Nephron (organoid): ENCODE data around the gene CACNB1.

Experiments
- H3K27ac Mint-ChIP-seq, 3 experiments: 2 replicates each; pipeline ENCODE4 v1.8.0; 2020; ENCODE audit warnings: mixed read lengths in 3 of 3, mild to moderate bottlenecking in 2 of 3, moderate library complexity in 1 of 3
- H3K27me3 Mint-ChIP-seq: 2 replicates; pipeline ENCODE4 v1.8.0; 2021; ENCODE audit warnings: low read depth, mild to moderate bottlenecking, moderate library complexity, mixed read lengths
- H3K36me3 Mint-ChIP-seq: 2 replicates; pipeline ENCODE4 v1.8.0; 2020; ENCODE audit warnings: low read depth, mixed read lengths
- H3K4me1 Mint-ChIP-seq: 2 replicates; pipeline ENCODE4 v1.8.0; 2020; ENCODE audit warnings: mixed read lengths
- H3K4me3 Mint-ChIP-seq, 3 experiments: 2 replicates each; pipeline ENCODE4 v1.8.0; 2020; ENCODE audit warnings: mild to moderate bottlenecking in 3 of 3, mixed read lengths in 3 of 3, moderate library complexity in 2 of 3
- H3K9me3 Mint-ChIP-seq: 2 replicates; pipeline ENCODE4 v1.8.0; 2020; ENCODE audit warnings: mixed read lengths
- CTCF ChIP-seq, 3 experiments: fragments of 200-600 bp; sonication (generic); IDR thresholded peaks; one replicate each; pipeline ENCODE4 v1.5.0; 2021; ENCODE audit warnings: antibody characterized with exemption in 3 of 3; ENCODE audit not compliant: unreplicated experiment in 3 of 3

CACNB1 gene

GRCh38 chr17:39240631-39241030 lies 43.2 kb upstream of the CACNB1 start:
- Mint-ChIP-seq H3K4me1 (peaks cover 9% of the 10 kb centered on the region), H3K27ac (no peak overlapping the region), H3K9me3 (no peaks in the 10 kb centered on the region), H3K27me3 (peaks cover 18% of the 10 kb centered on the region), H3K36me3 (no peaks in the 10 kb centered on the region), H3K4me3 (no peak overlapping the region)
- TF ChIP-seq CTCF (IDR thresholded peaks at IDR 0.05; ENCODE audit: unreplicated experiment in 3 of 3): no peak

GRCh38 chr17:39239640-39240314 lies 42.3 kb upstream of the CACNB1 start:
- TF ChIP-seq CTCF (IDR thresholded peaks at IDR 0.05; ENCODE audit: unreplicated experiment in 3 of 3): peak; percentile 44 to 64 (median 60)
- no peak overlapping the region for H3K4me3 Mint-ChIP-seq
- peaks cover 16% of the 10 kb centered on the region for H3K27me3 Mint-ChIP-seq
- H3K27ac Mint-ChIP-seq: no peak overlapping the region
- peaks cover 10% of the 10 kb centered on the region for H3K4me1 Mint-ChIP-seq
- no peaks in the 10 kb centered on the region for H3K9me3 Mint-ChIP-seq
- H3K36me3 Mint-ChIP-seq: no peaks in the 10 kb centered on the region

DNA sequence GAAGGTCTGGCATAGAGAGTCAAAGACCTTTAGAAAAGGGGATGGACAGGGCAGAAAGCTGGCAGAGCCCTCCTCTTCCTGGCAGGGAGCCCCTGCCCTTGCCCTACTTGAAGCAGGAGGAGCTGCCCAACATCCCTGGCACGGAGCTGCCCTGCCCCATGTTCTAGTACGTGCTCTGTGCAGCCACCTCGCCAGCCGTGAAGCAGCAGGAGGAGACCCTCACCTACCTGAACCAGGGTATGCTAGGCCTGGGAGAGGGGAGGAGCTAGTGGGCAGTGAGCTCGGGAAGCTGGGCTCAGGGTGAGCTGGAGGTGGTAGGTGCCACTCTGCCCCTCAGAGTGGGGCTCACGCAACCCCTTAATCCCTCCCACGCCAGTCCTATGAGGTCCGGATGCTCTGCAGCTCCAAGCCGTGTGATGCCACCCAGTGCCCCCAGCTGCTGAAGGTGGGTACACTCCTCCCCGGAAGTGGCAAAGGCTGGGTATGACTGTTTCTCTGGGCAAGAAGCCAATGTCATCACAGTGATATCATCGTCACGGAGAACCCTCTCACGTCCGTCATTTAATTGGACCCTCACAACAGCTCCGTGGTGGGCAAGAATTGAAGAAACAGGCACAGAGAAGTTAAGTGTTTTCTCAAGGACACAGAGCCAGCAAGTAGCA lies 41.0 kb upstream of the CACNB1 start:
- Mint-ChIP-seq H3K36me3 (no peaks in the 10 kb centered on the region), H3K4me3 (no peak overlapping the region), H3K27ac (no peak overlapping the region), H3K9me3 (no peaks in the 10 kb centered on the region), H3K27me3 (peaks cover 16% of the 10 kb centered on the region), H3K4me1 (peaks cover 7% of the 10 kb centered on the region)
- TF ChIP-seq CTCF (IDR thresholded peaks at IDR 0.05; ENCODE audit: unreplicated experiment in 3 of 3): no peak

- no peak for TF ChIP-seq CTCF (IDR thresholded peaks at IDR 0.05; ENCODE audit: unreplicated experiment in 3 of 3)
- peaks cover 7% of the 10 kb centered on the region for H3K4me1 Mint-ChIP-seq
- no peak overlapping the region for H3K4me3 Mint-ChIP-seq
- H3K36me3 Mint-ChIP-seq: no peaks in the 10 kb centered on the region
- H3K27ac Mint-ChIP-seq: no peak overlapping the region
- no peaks in the 10 kb centered on the region for H3K9me3 Mint-ChIP-seq
- H3K27me3 Mint-ChIP-seq: peaks cover 16% of the 10 kb centered on the region
Measured at GRCh38 chr17:39237586-39237985, 40.1 kb upstream of the CACNB1 start.

DNA sequence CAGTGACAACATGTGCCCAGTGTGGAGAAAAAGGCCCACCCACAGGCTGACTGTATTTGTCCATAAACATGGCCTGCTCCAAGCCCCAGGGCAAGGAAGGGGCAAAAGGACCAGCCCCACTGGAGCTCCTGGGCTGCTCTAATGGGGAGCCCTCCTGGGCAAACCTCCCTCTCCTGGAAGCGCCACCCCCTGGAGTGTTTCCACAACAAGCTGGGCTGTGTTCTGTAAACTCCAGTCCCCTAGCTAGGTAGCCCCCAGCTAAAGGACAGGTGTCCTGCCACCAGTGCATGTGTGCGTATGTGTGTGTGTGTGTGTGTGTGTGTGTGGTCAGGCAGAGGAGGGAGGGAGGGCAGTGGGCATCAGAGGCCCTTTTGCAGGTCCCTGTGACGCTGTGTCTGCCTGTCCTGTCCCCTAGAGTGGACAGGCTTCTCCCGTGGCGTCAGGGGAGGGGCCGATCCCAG lies 39.5 kb upstream of the CACNB1 start:
- no peak for TF ChIP-seq CTCF (IDR thresholded peaks at IDR 0.05; ENCODE audit: unreplicated experiment in 3 of 3)
- Mint-ChIP-seq H3K36me3 (no peaks in the 10 kb centered on the region), H3K4me3 (no peak overlapping the region), H3K9me3 (no peaks in the 10 kb centered on the region), H3K4me1 (peaks cover 7% of the 10 kb centered on the region), H3K27ac (no peak overlapping the region), H3K27me3 (peaks cover 22% of the 10 kb centered on the region)
